Measurements from ENCODE around the gene SLAMF9.

SLAMF9 gene

DNA sequence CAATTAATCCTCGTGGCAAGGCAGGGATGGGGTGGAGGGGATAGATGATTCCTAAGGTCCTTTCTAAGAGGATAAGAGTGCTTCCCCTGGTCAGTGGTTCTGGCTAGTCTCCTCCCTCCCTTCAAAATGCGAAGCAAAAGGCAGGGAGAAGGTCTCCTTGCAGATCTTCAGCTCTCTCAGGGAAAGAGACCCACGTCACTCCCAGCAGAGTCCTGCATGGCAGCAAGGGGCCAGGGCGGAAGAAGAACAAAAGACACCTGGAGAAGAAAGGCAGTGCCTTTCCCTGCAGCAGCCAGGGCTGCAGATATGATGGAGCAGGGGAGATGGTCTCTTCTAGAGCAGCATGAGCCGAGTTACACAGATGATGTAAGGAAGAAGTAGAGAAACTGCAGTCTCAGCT is 29.6 kb upstream of the SLAMF9 start:
- no peak for DNase-seq
- H3K27me3 Mint-ChIP-seq, result peaks cover 46% of the 10 kb centered on the region
- H3K36me3 Mint-ChIP-seq (ENCODE audit: low read depth), result no peaks in the 10 kb centered on the region
- H3K4me3 Mint-ChIP-seq, result no peak overlapping the region
- H3K27ac Mint-ChIP-seq, result no peak overlapping the region
- H3K4me1 Mint-ChIP-seq (ENCODE audit: low read depth), result no peaks in the 10 kb centered on the region
- no peaks in the 10 kb centered on the region for H3K9me3 Mint-ChIP-seq

- no peak for DNase-seq
- H3K4me1 Mint-ChIP-seq (ENCODE audit: low read depth), result no peaks in the 10 kb centered on the region
- H3K4me3 Mint-ChIP-seq, result no peak overlapping the region
- H3K27ac Mint-ChIP-seq, result no peak overlapping the region
- peaks cover 44% of the 10 kb centered on the region for H3K27me3 Mint-ChIP-seq
- H3K9me3 Mint-ChIP-seq, result no peaks in the 10 kb centered on the region
- H3K36me3 Mint-ChIP-seq (ENCODE audit: low read depth), result no peaks in the 10 kb centered on the region
Measured at GRCh38 chr1:159982280-159982679, 28.2 kb upstream of the SLAMF9 start.

GRCh38 chr1:159981351-159982055 is 27.5 kb upstream of the SLAMF9 start:
- H3K27ac Mint-ChIP-seq, result no peak overlapping the region
- no peak for DNase-seq
- no peaks in the 10 kb centered on the region for H3K4me1 Mint-ChIP-seq (ENCODE audit: low read depth)
- no peak overlapping the region for H3K4me3 Mint-ChIP-seq
- H3K36me3 Mint-ChIP-seq (ENCODE audit: low read depth), result no peaks in the 10 kb centered on the region
- H3K9me3 Mint-ChIP-seq, result no peaks in the 10 kb centered on the region
- peaks cover 48% of the 10 kb centered on the region for H3K27me3 Mint-ChIP-seq

- H3K9me3 Mint-ChIP-seq, result no peaks in the 10 kb centered on the region
- H3K4me3 Mint-ChIP-seq, result no peak overlapping the region
- peaks cover 48% of the 10 kb centered on the region for H3K27me3 Mint-ChIP-seq
- no peaks in the 10 kb centered on the region for H3K36me3 Mint-ChIP-seq (ENCODE audit: low read depth)
- no peaks in the 10 kb centered on the region for H3K4me1 Mint-ChIP-seq (ENCODE audit: low read depth)
- no peak for DNase-seq
- H3K27ac Mint-ChIP-seq, result no peak overlapping the region
Measured at GRCh38 chr1:159980786-159981185, 26.7 kb upstream of the SLAMF9 start.

DNA sequence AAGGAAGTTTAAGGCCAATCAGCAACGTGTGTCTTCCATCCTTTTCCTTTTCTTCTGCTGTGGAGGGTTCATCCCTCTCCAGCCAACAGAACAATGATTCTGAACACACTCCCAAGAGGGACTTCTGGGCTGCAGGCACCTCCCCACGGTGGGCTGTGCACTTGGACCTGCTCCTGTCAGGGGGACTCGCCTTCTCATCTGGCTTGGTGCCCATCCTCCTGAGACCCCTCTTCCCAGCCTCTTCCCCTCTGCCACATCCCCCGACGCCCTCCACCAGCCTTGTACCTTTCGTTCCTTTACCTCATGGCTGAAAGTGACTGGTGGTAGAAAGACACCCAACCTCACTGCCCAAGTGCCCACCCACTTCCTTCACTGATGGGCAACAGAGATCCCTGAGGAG is 26.0 kb upstream of the SLAMF9 start:
- H3K27me3 Mint-ChIP-seq, result peaks cover 46% of the 10 kb centered on the region
- H3K4me1 Mint-ChIP-seq (ENCODE audit: low read depth), result no peaks in the 10 kb centered on the region
- no peaks in the 10 kb centered on the region for H3K36me3 Mint-ChIP-seq (ENCODE audit: low read depth)
- DNase-seq, result no peak
- H3K9me3 Mint-ChIP-seq, result no peaks in the 10 kb centered on the region
- H3K27ac Mint-ChIP-seq, result no peak overlapping the region
- no peak overlapping the region for H3K4me3 Mint-ChIP-seq

- peaks cover 42% of the 10 kb centered on the region for H3K27me3 Mint-ChIP-seq
- no peak overlapping the region for H3K27ac Mint-ChIP-seq
- H3K4me3 Mint-ChIP-seq, result no peak overlapping the region
- H3K4me1 Mint-ChIP-seq (ENCODE audit: low read depth), result no peaks in the 10 kb centered on the region
- no peaks in the 10 kb centered on the region for H3K9me3 Mint-ChIP-seq
- no peak for DNase-seq
- H3K36me3 Mint-ChIP-seq (ENCODE audit: low read depth), result no peaks in the 10 kb centered on the region
Measured at GRCh38 chr1:159979257-159979656, 25.2 kb upstream of the SLAMF9 start.

- H3K4me3 Mint-ChIP-seq, result no peak overlapping the region
Measured at GRCh38 chr1:159978107-159978398, 24.0 kb upstream of the SLAMF9 start.

GRCh38 chr1:159977364-159978106 is 23.5 kb upstream of the SLAMF9 start:
- no peak for DNase-seq
- Mint-ChIP-seq H3K36me3 (ENCODE audit: low read depth) (no peaks in the 10 kb centered on the region), H3K4me1 (ENCODE audit: low read depth) (no peaks in the 10 kb centered on the region), H3K27ac (no peak overlapping the region), H3K4me3 (no peak overlapping the region), H3K9me3 (no peaks in the 10 kb centered on the region), H3K27me3 (peaks cover 33% of the 10 kb centered on the region)

More at GRCh38 chr1:159978107-159978398, 24.0 kb upstream of the SLAMF9 start:
- Mint-ChIP-seq H3K4me1 (ENCODE audit: low read depth) (no peaks in the 10 kb centered on the region), H3K27ac (no peak overlapping the region), H3K9me3 (no peaks in the 10 kb centered on the region), H3K36me3 (ENCODE audit: low read depth) (no peaks in the 10 kb centered on the region), H3K27me3 (peaks cover 34% of the 10 kb centered on the region)
- DNase-seq, result no peak

GRCh38 chr1:159974350-159974965 is 20.4 kb upstream of the SLAMF9 start:
- H3K4me3 Mint-ChIP-seq, result no peak overlapping the region
- no peaks in the 10 kb centered on the region for H3K4me1 Mint-ChIP-seq (ENCODE audit: low read depth)
- no peaks in the 10 kb centered on the region for H3K36me3 Mint-ChIP-seq (ENCODE audit: low read depth)
- no peak overlapping the region for H3K27ac Mint-ChIP-seq
- peaks cover 18% of the 10 kb centered on the region for H3K27me3 Mint-ChIP-seq
- no peak for DNase-seq
- H3K9me3 Mint-ChIP-seq, result no peaks in the 10 kb centered on the region

GRCh38 chr1:159973350-159973940 is 19.4 kb upstream of the SLAMF9 start:
- H3K27me3 Mint-ChIP-seq, result peaks cover 21% of the 10 kb centered on the region
- H3K36me3 Mint-ChIP-seq (ENCODE audit: low read depth), result no peaks in the 10 kb centered on the region
- no peak overlapping the region for H3K4me3 Mint-ChIP-seq
- H3K27ac Mint-ChIP-seq, result no peak overlapping the region
- DNase-seq, result no peak
- H3K4me1 Mint-ChIP-seq (ENCODE audit: low read depth), result no peaks in the 10 kb centered on the region
- H3K9me3 Mint-ChIP-seq, result no peaks in the 10 kb centered on the region

DNA sequence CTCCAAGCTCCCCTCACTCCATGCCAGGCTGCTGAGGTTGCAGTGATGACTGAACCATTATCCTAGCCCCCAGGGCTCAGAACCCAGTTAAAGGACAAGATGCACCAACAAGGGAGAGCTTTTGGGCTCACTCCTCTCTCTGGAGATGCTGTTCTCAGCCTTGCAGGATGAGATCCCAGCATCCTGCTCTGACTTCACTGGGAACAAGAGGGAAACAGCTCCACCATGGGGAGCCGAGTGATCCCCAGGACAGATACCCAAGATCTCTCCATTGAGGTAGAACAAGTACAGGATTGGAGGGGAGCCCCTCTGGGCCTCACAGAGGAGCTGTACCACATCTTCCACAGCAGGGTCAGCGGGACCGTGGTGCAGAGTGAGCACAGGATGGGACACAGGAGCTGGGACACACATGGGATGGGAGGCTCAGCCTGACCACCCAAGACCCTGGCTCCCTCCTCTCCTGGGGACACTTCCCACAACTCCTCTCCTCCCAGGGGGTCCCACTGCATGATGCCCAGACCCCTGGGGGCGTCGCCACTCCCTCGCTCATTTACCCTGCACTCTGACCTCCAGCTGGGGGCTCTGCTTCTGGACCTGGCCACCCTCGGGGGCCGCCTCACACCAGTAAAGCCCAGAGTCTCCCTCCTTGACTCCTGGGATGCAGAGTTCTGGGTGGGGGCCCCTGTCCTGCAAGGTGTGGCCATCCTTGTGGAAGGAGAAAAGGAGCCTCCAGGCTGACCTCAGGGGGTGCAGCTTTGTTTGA is 18.6 kb upstream of the SLAMF9 start:
- Mint-ChIP-seq H3K27me3 (peaks cover 27% of the 10 kb centered on the region), H3K27ac (no peak overlapping the region), H3K9me3 (no peaks in the 10 kb centered on the region), H3K4me1 (ENCODE audit: low read depth) (no peaks in the 10 kb centered on the region), H3K4me3 (no peak overlapping the region), H3K36me3 (ENCODE audit: low read depth) (no peaks in the 10 kb centered on the region)
- DNase-seq, result no peak

GRCh38 chr1:159970932-159971342 is 16.9 kb upstream of the SLAMF9 start:
- no peaks in the 10 kb centered on the region for H3K9me3 Mint-ChIP-seq
- no peak overlapping the region for H3K27ac Mint-ChIP-seq
- no peaks in the 10 kb centered on the region for H3K4me1 Mint-ChIP-seq (ENCODE audit: low read depth)
- H3K4me3 Mint-ChIP-seq, result no peak overlapping the region
- DNase-seq, result no peak
- no peaks in the 10 kb centered on the region for H3K36me3 Mint-ChIP-seq (ENCODE audit: low read depth)
- H3K27me3 Mint-ChIP-seq, result peaks cover 31% of the 10 kb centered on the region

DNA sequence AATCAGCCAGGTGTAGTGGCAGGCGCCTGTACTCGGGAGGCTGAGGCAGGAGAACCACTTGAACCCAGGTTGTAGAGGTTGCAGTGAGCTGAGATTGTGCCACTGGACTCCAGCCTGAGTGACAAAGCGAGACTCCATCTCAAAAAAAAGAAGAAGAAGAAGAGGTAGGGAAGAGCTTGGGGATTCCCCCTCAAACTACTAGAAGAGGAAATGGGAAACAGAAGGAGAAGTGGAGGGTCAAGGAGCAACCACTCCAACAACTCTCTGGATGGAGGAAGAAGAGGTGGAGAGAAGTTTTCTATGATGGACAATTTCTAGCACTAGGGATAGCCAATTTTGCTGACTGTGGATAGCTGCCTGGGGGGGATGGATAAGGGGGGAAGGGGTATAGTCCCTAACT is 14.9 kb upstream of the SLAMF9 start:
- no peaks in the 10 kb centered on the region for H3K9me3 Mint-ChIP-seq
- H3K27ac Mint-ChIP-seq, result no peak overlapping the region
- no peaks in the 10 kb centered on the region for H3K36me3 Mint-ChIP-seq (ENCODE audit: low read depth)
- no peaks in the 10 kb centered on the region for H3K4me1 Mint-ChIP-seq (ENCODE audit: low read depth)
- H3K27me3 Mint-ChIP-seq, result peaks cover 35% of the 10 kb centered on the region
- H3K4me3 Mint-ChIP-seq, result no peak overlapping the region
- DNase-seq, result no peak

DNA sequence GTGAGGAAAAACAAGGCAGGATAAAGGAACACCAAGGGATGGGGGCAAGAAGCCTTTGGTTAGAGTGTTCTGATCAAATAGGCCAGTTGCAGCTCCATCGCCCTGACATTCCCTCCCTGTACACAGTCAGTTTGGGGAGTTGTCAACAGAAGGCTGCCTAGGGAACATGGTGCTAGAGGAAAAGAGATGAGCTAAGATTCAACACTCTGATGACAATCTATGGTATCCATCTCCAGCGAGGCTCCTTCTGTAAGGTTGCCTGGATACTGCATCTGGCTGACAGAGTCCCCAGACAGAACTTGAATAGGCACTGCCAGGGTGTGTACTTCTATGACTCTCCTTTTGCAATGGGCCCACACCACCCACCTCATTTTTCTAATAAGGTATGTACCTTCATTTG is 11.2 kb upstream of the SLAMF9 start:
- H3K27me3 Mint-ChIP-seq, result peaks cover 34% of the 10 kb centered on the region
- H3K4me3 Mint-ChIP-seq, result no peak overlapping the region
- no peak overlapping the region for H3K27ac Mint-ChIP-seq
- no peaks in the 10 kb centered on the region for H3K4me1 Mint-ChIP-seq (ENCODE audit: low read depth)
- no peaks in the 10 kb centered on the region for H3K36me3 Mint-ChIP-seq (ENCODE audit: low read depth)
- H3K9me3 Mint-ChIP-seq, result no peaks in the 10 kb centered on the region
- DNase-seq, result no peak

Data from activated T-cell treated with anti-CD3 and anti-CD28 coated beads, Interleukin-2, amount 50 U/mL, for 24 hours (primary cell).